ENCODE results near the gene UIMC1.

DNA sequence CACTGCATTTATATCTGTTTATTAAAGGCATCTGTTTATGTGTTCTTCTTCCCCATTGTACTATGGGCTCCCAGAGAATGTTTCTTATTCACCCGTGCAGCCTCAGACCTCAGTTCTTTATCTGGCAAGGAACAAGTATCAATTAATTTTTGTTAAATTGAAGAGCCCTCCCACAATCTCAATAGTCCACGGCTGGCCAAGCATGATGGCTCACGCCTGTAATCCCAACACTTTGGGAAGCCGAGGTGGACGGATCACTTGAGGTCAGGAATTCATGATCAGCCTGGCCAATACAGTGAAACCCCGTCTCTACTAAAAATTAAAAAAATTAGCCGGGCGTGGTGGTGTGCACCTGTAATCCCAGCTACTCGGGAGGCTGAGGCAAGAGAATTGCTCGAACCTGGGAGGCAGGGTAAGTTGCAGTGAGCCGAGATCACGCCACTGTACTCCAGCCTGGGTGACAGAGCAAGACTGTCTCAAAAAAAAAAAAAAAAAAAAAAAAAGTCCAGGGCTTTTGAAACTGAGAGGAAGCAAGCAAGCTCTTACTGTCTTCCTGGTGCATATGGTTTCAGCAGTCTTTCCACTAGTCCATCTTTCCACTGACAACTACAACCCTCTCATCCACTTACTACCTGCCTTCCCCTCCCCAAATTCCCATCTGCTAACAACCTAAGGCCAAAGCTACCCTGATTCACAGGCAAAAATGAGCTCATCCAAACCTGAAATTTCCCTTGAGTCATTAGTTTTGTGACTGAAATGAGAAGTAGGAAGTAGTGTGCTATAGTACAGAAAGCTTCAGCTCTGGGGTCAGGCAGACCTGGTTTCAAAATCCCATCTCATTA is 105.1 kb downstream of the UIMC1 start:
- TF ChIP-seq, protein P1, sequence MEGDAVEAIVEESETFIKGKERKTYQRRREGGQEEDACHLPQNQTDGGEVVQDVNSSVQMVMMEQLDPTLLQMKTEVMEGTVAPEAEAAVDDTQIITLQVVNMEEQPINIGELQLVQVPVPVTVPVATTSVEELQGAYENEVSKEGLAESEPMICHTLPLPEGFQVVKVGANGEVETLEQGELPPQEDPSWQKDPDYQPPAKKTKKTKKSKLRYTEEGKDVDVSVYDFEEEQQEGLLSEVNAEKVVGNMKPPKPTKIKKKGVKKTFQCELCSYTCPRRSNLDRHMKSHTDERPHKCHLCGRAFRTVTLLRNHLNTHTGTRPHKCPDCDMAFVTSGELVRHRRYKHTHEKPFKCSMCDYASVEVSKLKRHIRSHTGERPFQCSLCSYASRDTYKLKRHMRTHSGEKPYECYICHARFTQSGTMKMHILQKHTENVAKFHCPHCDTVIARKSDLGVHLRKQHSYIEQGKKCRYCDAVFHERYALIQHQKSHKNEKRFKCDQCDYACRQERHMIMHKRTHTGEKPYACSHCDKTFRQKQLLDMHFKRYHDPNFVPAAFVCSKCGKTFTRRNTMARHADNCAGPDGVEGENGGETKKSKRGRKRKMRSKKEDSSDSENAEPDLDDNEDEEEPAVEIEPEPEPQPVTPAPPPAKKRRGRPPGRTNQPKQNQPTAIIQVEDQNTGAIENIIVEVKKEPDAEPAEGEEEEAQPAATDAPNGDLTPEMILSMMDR (IDR thresholded peaks at IDR 0.05): no peak
- TF ChIP-seq EZH2 (IDR thresholded peaks at IDR 0.05): no peak
- no peak for TF ChIP-seq EZH2phosphoT487 (IDR thresholded peaks at IDR 0.05)
